Activated naive CD8-positive, alpha-beta T cell treated with anti-CD3 and anti-CD28 coated beads, Interleukin-2, amount 50 U/mL, for 24 hours (primary cell): ENCODE data around the gene SLC25A18.

Source experiments
- ATAC-seq: fragments of 150-1000 bp; cut with Tn5 transposase; one replicate; pipeline ENCODE4 v1.10.0; 2021
- DNase-seq: peaks from one replicate; pipeline ENCODE4 v3.0.0; 2021
- H3K27ac Mint-ChIP-seq: one replicate; pipeline ENCODE4 v1.8.0; 2021; ENCODE audit warnings: mild to moderate bottlenecking, mixed read lengths
- H3K27me3 Mint-ChIP-seq: one replicate; pipeline ENCODE4 v1.8.0; 2021; ENCODE audit warnings: mixed read lengths
- H3K36me3 Mint-ChIP-seq: one replicate; pipeline ENCODE4 v1.8.0; 2021; ENCODE audit warnings: low read depth, mixed read lengths
- H3K4me1 Mint-ChIP-seq: one replicate; pipeline ENCODE4 v1.8.0; 2021; ENCODE audit warnings: mixed read lengths
- H3K4me3 Mint-ChIP-seq: one replicate; pipeline ENCODE4 v1.8.0; 2021; ENCODE audit warnings: mild to moderate bottlenecking, moderate library complexity, mixed read lengths
- H3K9me3 Mint-ChIP-seq: one replicate; pipeline ENCODE4 v1.8.0; 2021; ENCODE audit warnings: mixed read lengths

The SLC25A18 gene

DNA sequence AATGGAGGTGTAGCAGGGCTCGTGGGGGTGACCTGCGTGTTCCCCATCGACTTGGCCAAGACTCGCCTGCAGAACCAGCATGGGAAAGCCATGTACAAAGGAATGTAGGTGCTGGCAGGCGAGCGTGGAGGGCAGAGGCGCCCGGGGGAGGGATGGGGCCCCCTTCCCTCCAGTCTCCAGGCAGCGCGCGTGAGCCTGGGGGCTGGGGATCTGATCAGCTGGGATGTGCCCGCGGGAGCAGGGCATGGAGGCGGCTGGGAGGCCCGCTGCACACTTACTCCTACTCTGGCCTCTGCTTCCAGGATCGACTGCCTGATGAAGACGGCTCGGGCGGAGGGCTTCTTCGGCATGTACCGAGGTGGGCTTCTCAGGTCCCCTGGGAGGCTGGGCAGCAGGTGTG is 17.8 kb downstream of the SLC25A18 start:
- DNase-seq (no peak), ATAC-seq (no peak)
- H3K4me1 Mint-ChIP-seq, result no peaks in the 10 kb centered on the region
- H3K27ac Mint-ChIP-seq, result no peak overlapping the region
- no peaks in the 10 kb centered on the region for H3K9me3 Mint-ChIP-seq
- no peaks in the 10 kb centered on the region for H3K36me3 Mint-ChIP-seq
- H3K4me3 Mint-ChIP-seq, result no peak overlapping the region
- peaks cover 2% of the 10 kb centered on the region for H3K27me3 Mint-ChIP-seq

DNA sequence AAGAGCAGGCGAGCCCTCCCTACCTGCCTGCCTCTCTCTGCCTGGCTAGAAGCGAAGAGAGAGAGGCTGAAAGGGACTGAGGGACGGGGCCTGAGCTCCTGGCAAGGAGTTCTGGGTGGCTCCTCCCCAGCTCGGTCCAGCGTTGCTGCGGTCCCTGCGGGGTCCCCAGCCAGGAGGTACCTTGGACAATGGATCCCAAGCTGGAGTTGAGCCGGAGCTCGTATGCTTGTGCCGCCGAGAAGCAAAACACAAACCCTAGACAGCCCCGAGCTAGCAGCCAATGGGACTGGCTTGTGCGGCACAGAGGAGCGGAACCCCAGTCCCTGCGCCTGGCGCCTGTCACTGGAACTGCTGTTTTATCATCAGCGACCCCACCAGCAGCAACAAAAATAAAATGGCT is 18.3 kb downstream of the SLC25A18 start:
- no peaks in the 10 kb centered on the region for H3K36me3 Mint-ChIP-seq
- DNase-seq, result no peak
- peaks cover 2% of the 10 kb centered on the region for H3K27me3 Mint-ChIP-seq
- no peak for ATAC-seq
- no peak overlapping the region for H3K27ac Mint-ChIP-seq
- H3K4me1 Mint-ChIP-seq, result no peaks in the 10 kb centered on the region
- H3K9me3 Mint-ChIP-seq, result no peaks in the 10 kb centered on the region
- no peak overlapping the region for H3K4me3 Mint-ChIP-seq

DNA sequence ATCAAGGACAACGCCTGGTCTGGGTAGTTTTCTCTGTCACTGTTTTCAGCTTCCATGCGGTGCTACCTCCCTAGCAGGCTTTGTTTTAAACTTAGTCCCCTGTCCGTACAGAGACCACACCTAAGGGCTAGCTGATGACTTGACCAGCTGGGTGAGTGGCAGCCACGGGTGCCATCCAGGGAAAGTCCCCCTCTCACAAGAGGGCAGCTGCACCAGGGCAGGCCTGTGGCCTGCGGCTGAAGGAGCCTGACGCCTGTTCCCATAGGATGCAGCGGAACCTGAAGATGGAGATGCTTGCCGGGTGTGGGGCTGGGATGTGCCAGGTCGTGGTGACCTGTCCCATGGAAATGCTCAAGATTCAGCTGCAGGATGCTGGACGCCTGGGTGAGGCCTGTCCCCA is 19.9 kb downstream of the SLC25A18 start:
- ATAC-seq (no peak), DNase-seq (no peak)
- no peak overlapping the region for H3K4me3 Mint-ChIP-seq
- H3K27me3 Mint-ChIP-seq, result peaks cover 2% of the 10 kb centered on the region
- H3K36me3 Mint-ChIP-seq, result no peaks in the 10 kb centered on the region
- no peaks in the 10 kb centered on the region for H3K4me1 Mint-ChIP-seq
- H3K27ac Mint-ChIP-seq, result no peak overlapping the region
- no peaks in the 10 kb centered on the region for H3K9me3 Mint-ChIP-seq

DNA sequence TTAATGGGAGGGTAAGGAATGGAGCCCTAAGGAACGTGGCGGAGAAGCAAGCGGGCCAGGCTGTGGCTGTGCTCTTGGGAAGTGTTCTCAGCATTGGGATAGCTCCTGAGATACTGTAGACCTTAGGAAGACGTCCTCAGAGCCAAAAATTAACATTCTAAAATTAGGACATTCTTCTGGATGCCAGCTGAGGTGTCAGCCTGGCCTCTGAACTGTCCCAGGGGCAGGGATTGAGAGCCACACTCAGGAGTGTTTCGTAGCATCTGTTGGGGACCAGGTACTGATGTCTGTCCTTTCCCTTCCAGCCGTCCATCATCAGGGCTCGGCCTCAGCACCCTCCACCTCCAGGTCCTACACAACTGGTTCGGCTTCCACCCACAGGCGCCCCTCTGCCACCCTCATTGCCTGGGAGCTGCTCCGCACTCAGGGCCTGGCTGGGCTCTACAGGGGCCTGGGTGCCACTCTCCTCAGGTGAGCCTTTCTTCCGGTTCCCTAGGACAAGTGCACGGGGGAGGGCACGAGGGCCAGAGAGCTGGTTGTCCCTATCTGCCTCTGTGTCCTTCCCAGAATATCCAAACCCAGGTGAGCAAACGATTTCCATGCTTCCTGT is 23.6 kb downstream of the SLC25A18 start:
- DNase-seq, result no peak
- H3K9me3 Mint-ChIP-seq, result no peaks in the 10 kb centered on the region
- no peak overlapping the region for H3K4me3 Mint-ChIP-seq
- H3K27me3 Mint-ChIP-seq, result no peaks in the 10 kb centered on the region
- no peak overlapping the region for H3K27ac Mint-ChIP-seq
- ATAC-seq, result no peak
- no peaks in the 10 kb centered on the region for H3K4me1 Mint-ChIP-seq
- H3K36me3 Mint-ChIP-seq, result peaks cover 7% of the 10 kb centered on the region

DNA sequence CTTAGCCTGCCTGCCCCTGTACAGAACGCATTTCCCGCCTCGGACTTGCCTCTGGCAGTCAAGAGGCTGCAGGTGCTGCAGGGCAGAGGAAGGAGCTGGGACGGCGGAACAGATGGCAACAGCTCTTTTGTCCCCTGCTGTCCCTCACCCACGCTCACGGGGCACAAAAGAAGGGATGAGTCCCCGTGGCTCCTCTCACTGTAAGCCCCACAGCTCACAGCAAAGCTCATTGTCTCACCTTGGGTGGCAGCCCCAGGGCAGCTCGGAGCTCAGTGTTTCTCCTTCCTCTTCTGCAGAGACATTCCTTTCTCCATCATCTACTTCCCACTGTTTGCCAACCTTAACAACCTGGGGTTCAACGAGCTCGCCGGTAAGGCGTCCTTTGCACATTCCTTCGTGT is 24.3 kb downstream of the SLC25A18 start:
- H3K36me3 Mint-ChIP-seq, result peaks cover 13% of the 10 kb centered on the region
- no peaks in the 10 kb centered on the region for H3K9me3 Mint-ChIP-seq
- DNase-seq (no peak), ATAC-seq (no peak)
- H3K27ac Mint-ChIP-seq, result no peak overlapping the region
- H3K4me1 Mint-ChIP-seq, result no peaks in the 10 kb centered on the region
- no peak overlapping the region for H3K4me3 Mint-ChIP-seq
- H3K27me3 Mint-ChIP-seq, result no peaks in the 10 kb centered on the region

DNA sequence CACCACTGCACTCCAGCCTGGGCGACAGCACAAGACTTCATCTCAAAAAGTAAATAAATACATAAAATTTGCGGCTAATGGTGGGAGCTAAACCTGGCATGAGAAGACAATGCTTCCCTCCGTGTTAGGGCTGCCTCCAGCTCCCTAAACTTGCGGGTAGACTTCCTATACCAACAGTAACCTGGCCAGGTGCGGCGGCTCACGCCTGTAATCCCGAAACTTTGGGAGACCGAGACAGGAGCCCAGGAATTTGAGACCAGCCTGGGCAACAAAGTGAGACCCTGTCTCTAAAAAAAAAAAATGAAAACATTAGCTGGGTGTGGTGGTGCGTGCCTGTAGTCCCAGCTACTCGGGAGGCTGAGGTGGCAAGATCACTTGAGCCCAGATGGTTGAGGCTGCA is 25.3 kb downstream of the SLC25A18 start:
- no peak for DNase-seq

DNA sequence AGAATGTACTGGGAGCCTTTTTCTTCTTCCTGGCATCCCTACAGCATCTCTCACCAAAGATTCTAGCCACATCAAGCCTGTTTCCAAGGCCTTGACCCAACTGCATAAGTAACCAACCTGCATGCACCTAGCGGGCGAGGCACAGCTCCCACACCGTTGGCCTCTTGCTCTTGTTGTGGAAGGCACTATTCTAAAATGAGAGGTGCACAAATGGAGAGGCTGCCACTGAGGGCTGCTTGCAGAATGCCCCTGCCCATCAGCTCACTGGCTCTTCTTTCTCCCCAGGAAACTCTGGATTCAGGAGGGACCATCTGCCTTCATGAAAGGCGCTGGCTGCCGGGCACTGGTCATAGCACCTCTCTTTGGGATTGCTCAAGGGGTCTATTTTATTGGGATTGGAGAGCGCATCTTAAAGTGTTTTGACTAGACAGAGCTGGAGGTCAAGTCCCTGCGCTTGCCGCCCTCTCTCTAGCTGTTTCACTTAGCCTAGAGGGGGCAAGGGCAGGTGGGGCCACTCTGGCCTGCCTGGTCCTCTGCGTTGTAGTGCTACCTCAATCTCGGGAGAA is 26.6 kb downstream of the SLC25A18 start:
- DNase-seq, result no peak

More for the DNA sequence above, 25.3 kb downstream of the SLC25A18 start:
- H3K4me1 Mint-ChIP-seq, result no peaks in the 10 kb centered on the region
- no peak for ATAC-seq
- H3K4me3 Mint-ChIP-seq, result no peak overlapping the region
- H3K36me3 Mint-ChIP-seq, result peaks cover 19% of the 10 kb centered on the region
- H3K9me3 Mint-ChIP-seq, result no peaks in the 10 kb centered on the region
- H3K27me3 Mint-ChIP-seq, result no peaks in the 10 kb centered on the region
- no peak overlapping the region for H3K27ac Mint-ChIP-seq

DNA sequence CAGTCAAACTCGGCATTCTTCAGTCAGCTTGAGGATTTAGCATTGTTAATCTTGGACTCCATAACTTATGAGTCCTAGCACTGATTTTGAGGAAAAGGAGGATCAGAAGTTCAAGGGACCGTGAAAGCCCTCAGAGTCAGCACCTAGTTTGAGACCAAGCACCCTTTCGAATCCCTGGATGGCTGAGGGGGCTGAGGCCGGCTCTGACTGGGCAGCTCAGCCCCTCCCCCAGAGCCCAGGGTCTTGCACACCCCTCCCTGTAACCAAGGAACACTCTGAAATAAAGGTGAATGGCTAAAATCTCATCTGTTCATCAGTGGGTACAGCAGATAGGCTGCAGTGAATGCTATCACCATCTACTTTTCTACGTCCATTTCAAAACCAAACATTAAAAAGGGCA is 27.3 kb downstream of the SLC25A18 start:
- H3K27ac Mint-ChIP-seq, result no peak overlapping the region
- no peak for DNase-seq
- no peaks in the 10 kb centered on the region for H3K27me3 Mint-ChIP-seq
- H3K36me3 Mint-ChIP-seq, result peaks cover 34% of the 10 kb centered on the region
- H3K4me3 Mint-ChIP-seq, result no peak overlapping the region
- ATAC-seq, result no peak
- no peaks in the 10 kb centered on the region for H3K9me3 Mint-ChIP-seq
- H3K4me1 Mint-ChIP-seq, result peaks cover 6% of the 10 kb centered on the region

More for the DNA sequence above, 26.6 kb downstream of the SLC25A18 start:
- H3K36me3 Mint-ChIP-seq, result peaks cover 28% of the 10 kb centered on the region
- H3K27ac Mint-ChIP-seq, result no peak overlapping the region
- peaks cover 3% of the 10 kb centered on the region for H3K4me1 Mint-ChIP-seq
- no peak overlapping the region for H3K4me3 Mint-ChIP-seq
- H3K9me3 Mint-ChIP-seq, result no peaks in the 10 kb centered on the region
- no peak for ATAC-seq
- H3K27me3 Mint-ChIP-seq, result no peaks in the 10 kb centered on the region

DNA sequence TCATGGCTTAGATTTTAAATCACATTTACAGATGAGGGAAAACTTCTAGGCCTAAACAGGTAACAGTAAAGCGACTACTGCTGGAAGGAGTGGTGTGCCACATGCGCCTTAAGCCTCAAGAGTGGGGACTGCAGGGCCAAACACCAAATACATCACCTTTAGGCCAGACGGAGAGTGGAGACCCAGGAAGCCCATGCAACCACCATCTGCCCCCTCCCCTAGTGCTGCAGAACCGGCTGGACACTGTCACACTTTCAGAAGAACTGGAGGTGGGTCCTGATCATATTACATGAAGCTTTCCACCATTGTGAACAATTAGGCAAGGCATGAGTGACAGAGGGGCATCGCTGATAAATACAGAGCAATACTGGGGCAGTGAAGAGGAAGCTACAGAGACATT is 28.9 kb downstream of the SLC25A18 start:
- DNase-seq, result no peak
- Mint-ChIP-seq H3K9me3 (no peaks in the 10 kb centered on the region), H3K27me3 (no peaks in the 10 kb centered on the region), H3K36me3 (peaks cover 47% of the 10 kb centered on the region), H3K4me3 (no peak overlapping the region), H3K27ac (no peak overlapping the region), H3K4me1 (peaks cover 6% of the 10 kb centered on the region)
- ATAC-seq, result no peak

DNA sequence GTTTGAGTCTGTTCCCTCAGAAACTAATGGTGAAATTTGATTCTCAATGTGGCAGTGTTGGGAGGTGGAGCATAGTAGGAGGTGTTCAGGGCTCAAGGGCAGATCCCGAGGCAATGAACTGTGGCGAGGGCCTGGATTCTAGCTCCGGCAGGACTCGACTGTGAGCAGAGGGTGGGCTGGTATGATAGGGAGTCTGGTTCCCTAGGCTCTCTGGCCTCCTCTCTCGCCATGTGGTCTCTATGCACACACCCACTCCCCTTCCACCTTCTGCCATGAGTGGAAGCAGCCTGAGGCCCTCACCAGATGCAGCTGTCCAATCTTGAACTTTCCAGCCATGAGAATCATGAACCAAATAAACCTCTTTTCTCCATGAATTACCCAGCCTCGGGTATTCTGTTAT is 32.9 kb downstream of the SLC25A18 start:
- H3K27me3 Mint-ChIP-seq, result no peaks in the 10 kb centered on the region
- H3K27ac Mint-ChIP-seq, result no peak overlapping the region
- peaks cover 6% of the 10 kb centered on the region for H3K4me1 Mint-ChIP-seq
- no peak overlapping the region for H3K4me3 Mint-ChIP-seq
- DNase-seq, result no peak
- no peaks in the 10 kb centered on the region for H3K9me3 Mint-ChIP-seq
- peaks cover 58% of the 10 kb centered on the region for H3K36me3 Mint-ChIP-seq
- no peak for ATAC-seq

DNA sequence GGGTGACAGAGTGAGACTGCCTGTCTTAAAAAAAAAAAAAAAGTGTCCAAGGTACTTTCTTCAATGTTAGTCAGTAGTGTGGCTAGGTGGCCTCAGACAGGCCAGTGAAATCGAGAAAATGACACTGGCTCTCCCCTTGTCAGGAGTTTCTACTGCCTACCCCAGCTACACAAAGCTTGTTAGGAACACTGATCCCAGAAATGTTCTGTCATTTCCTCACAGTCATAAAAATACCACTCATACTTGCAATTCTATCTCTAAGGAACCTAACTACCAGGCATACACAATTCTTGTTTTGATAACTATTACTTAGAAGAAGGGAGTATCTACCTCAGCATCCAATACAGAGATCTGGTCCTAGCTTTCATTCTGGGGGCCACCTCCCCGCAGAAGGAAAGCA is 33.9 kb downstream of the SLC25A18 start:
- DNase-seq, result no peak
- no peaks in the 10 kb centered on the region for H3K9me3 Mint-ChIP-seq
- no peaks in the 10 kb centered on the region for H3K27me3 Mint-ChIP-seq
- H3K4me3 Mint-ChIP-seq, result no peak overlapping the region
- no peak overlapping the region for H3K27ac Mint-ChIP-seq
- ATAC-seq, result no peak
- peaks cover 6% of the 10 kb centered on the region for H3K4me1 Mint-ChIP-seq
- peaks cover 52% of the 10 kb centered on the region for H3K36me3 Mint-ChIP-seq

DNA sequence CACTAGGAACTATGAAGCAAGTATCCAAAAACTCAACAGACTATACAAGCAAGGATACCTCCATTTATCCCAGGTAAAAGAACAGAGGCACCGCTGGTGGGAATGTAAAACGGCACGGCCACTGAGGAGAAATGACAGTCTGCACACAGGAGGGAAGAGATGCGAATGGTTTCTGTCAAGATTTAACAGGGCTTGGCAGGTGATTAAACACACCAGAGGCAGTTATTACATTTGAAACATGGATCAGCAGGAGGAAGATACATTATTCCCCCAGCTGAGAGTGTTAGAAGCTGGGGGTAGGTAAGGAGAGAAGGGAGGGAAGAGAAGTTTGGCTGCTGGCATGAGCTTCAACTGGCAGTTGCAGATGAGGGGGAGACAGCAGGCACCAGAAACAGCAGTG is 35.0 kb downstream of the SLC25A18 start:
- Mint-ChIP-seq H3K4me1 (peaks cover 6% of the 10 kb centered on the region), H3K9me3 (no peaks in the 10 kb centered on the region), H3K27ac (no peak overlapping the region), H3K27me3 (no peaks in the 10 kb centered on the region), H3K4me3 (no peak overlapping the region), H3K36me3 (peaks cover 44% of the 10 kb centered on the region)
- no peak for DNase-seq
- ATAC-seq, result no peak

DNA sequence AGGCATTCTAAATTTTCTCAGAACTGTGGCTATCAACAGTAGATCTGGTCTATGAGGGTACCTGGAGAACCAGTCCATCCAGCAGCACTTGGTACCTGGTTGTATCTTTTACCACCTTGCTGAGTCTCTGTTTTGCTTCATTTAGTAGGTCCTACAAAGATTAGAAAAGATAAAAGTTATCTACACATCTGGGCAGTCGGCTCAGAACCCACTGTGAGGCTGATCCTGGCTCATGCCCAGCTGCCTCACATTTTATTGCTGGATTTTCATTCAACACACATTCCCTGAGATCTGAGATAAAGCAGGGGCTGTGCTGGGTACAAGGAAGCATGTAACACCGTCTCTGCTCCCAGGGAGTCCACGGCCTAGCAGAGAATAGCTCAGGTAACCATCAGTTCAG is 37.7 kb downstream of the SLC25A18 start:
- DNase-seq (no peak), ATAC-seq (no peak)
- H3K36me3 Mint-ChIP-seq, result peaks cover 31% of the 10 kb centered on the region
- no peaks in the 10 kb centered on the region for H3K9me3 Mint-ChIP-seq
- no peak overlapping the region for H3K27ac Mint-ChIP-seq
- H3K4me1 Mint-ChIP-seq, result peaks cover under 1% of the 10 kb centered on the region
- H3K27me3 Mint-ChIP-seq, result no peaks in the 10 kb centered on the region
- H3K4me3 Mint-ChIP-seq, result no peak overlapping the region

DNA sequence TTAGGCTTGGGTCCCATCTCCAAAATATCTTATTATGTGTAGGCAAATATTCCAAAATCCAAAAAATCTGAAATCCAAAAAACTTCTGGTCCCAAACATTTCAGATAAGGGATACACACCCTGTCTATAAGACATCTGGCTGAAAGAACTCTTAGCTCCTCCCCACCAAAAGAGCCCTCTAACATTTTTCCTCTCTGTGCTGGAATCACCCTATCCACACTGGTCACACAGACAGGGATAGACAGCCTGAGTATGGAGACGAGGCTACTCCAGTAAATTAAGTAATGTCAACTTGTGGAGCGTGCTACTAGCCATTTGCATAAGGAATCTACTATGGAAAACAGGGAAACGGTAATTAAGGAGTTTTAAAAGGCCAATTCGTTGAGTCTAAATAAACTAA is 40.4 kb downstream of the SLC25A18 start:
- DNase-seq (no peak), ATAC-seq (no peak)
- Mint-ChIP-seq H3K27me3 (no peaks in the 10 kb centered on the region), H3K27ac (no peak overlapping the region), H3K4me1 (peaks cover 3% of the 10 kb centered on the region), H3K4me3 (no peak overlapping the region), H3K9me3 (no peaks in the 10 kb centered on the region), H3K36me3 (peaks cover 11% of the 10 kb centered on the region)

DNA sequence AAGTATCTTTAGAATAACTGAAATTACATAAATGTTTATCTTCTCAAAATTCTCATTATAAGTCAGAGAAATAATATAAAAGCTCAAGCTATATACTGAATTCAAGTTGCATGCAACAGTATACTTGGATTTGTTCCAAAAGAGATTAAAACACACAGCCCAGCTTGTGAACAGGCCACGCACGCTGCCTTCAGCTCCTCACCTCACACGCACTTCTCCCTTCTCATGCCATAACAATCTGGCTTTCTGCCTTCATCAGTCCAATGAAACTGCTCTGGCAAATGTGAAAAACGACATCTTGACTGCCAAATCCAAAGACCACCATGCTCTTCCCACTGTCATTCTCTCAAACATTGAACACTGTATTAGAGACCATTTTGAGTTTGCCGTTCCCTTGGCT is 43.2 kb downstream of the SLC25A18 start:
- no peaks in the 10 kb centered on the region for H3K9me3 Mint-ChIP-seq
- H3K27me3 Mint-ChIP-seq, result no peaks in the 10 kb centered on the region
- H3K36me3 Mint-ChIP-seq, result peaks cover 14% of the 10 kb centered on the region
- DNase-seq, result no peak
- no peak overlapping the region for H3K27ac Mint-ChIP-seq
- H3K4me1 Mint-ChIP-seq, result peaks cover 3% of the 10 kb centered on the region
- H3K4me3 Mint-ChIP-seq, result no peak overlapping the region
- ATAC-seq, result no peak
